GM23248 (cell line): ENCODE measurements around the gene ZNF579. TPM values are rescaled to one million over a fixed set of nuclear protein-coding genes. Genes with fewer than 3 reads are reported as not detected.
A peak's percentile ranks its signal among the peaks of the same experiment; 100 is the strongest.

ENCODE experiments used
- DNase-seq: peaks from one replicate; pipeline ENCODE4 v3.0.0-alpha.2; 2015
- H2AFZ ChIP-seq: fragments of 200-600 bp; sonication (generic); 2 replicates; pipeline ENCODE4 v1.6.1; 2016; ENCODE audit warnings: antibody characterized with exemption
- H3F3A ChIP-seq: fragments of 200-600 bp; sonication (generic); 2 replicates; pipeline ENCODE4 v1.6.1; 2016; ENCODE audit warnings: mild to moderate bottlenecking, antibody characterized with exemption, mixed run types; ENCODE audit not compliant: insufficient read depth
- H3K27ac ChIP-seq: fragments of 200-600 bp; sonication (generic); 2 replicates; pipeline ENCODE4 v1.5.1; 2016; ENCODE audit warnings: mild to moderate bottlenecking
- H3K27me3 ChIP-seq: fragments of 200-600 bp; sonication (generic); replicated peaks from 2 replicates; pipeline ENCODE4 v1.6.1; 2016; ENCODE audit warnings: mild to moderate bottlenecking; ENCODE audit not compliant: insufficient read depth
- H3K36me3 ChIP-seq: fragments of 200-600 bp; sonication (generic); 2 replicates; pipeline ENCODE4 v1.6.1; 2016; ENCODE audit warnings: low read depth, mild to moderate bottlenecking
- H3K4me1 ChIP-seq: fragments of 200-600 bp; sonication (generic); 2 replicates; pipeline ENCODE4 v1.6.1; 2016; ENCODE audit warnings: mild to moderate bottlenecking; ENCODE audit not compliant: insufficient read depth
- H3K4me2 ChIP-seq: fragments of 200-600 bp; sonication (generic); one replicate; pipeline ENCODE4 v1.6.1; 2016; ENCODE audit warnings: mild to moderate bottlenecking; ENCODE audit not compliant: unreplicated experiment
- H3K4me3 ChIP-seq: fragments of 200-600 bp; sonication (generic); 2 replicates; pipeline ENCODE4 v1.5.1; 2016; ENCODE audit warnings: mild to moderate bottlenecking
- H3K79me2 ChIP-seq: fragments of 200-600 bp; sonication (generic); 2 replicates; pipeline ENCODE4 v1.6.1; 2016; ENCODE audit warnings: mild to moderate bottlenecking; ENCODE audit not compliant: insufficient read depth
- H3K9ac ChIP-seq: fragments of 200-600 bp; sonication (generic); 2 replicates; pipeline ENCODE4 v1.6.1; 2016; ENCODE audit warnings: mild to moderate bottlenecking
- H3K9me2 ChIP-seq: fragments of 200-600 bp; sonication (generic); 2 replicates; pipeline ENCODE4 v1.6.1; 2016; ENCODE audit warnings: mixed run types, mild to moderate bottlenecking, moderate library complexity; ENCODE audit not compliant: insufficient read depth
- H3K9me3 ChIP-seq: fragments of 200-600 bp; sonication (generic); one replicate; pipeline ENCODE4 v1.6.1; 2017; ENCODE audit warnings: low read depth
- H4K20me1 ChIP-seq: fragments of 200-600 bp; sonication (generic); 2 replicates; pipeline ENCODE4 v1.6.0; 2016; ENCODE audit not compliant: insufficient read depth
- EZH2 ChIP-seq: fragments of 200-600 bp; sonication (generic); IDR thresholded peaks from 2 replicates; pipeline ENCODE4 v1.6.1; 2018; ENCODE audit warnings: antibody characterized with exemption, mild to moderate bottlenecking; ENCODE audit not compliant: insufficient read depth, poor library complexity, severe bottlenecking
- EZH2phosphoT487 ChIP-seq: fragments of 200-600 bp; sonication (generic); IDR thresholded peaks from 2 replicates; pipeline ENCODE4 v1.6.1; 2018; ENCODE audit warnings: antibody characterized with exemption, moderate library complexity, mild to moderate bottlenecking, low read depth; ENCODE audit not compliant: insufficient read depth
- WGBS, 2 experiments: methylation state at CpG; one replicate each; pipeline ENCODE4 v1.1.6; 2015 to 2017; ENCODE audit warnings: low lambda C conversion rate in 2 of 2, low coverage in 1 of 2; ENCODE audit errors: missing lambda C conversion rate in 2 of 2; 5-methylcytosine and 5-hydroxymethylcytosine counted together
- in situ Hi-C: fragments of 300-500 bp; cut with MboI; formaldehyde crosslinking; loops from 2 replicates; pipeline ENCODE4 v1.15.0; 2020
- polyA plus RNA-seq: library from polyadenylated mRNA; unstranded; fragments of >200 nt; fragmentation: Nextera tagmentation; extraction: Ambion mirVana; gene quantifications from 2 replicates; pipeline ENCODE4 v1.2.1, GENCODE V29; 2016
- total RNA-seq: library from RNA; depleted of rRNA; stranded (reverse); fragments of >200 nt; shearing (Covaris generic); gene quantifications from 2 replicates; pipeline ENCODE4 v1.2.3, GENCODE V29; 2014

The ZNF579 gene
- total and polyA plus RNA-seq, 2 experiments from 2014 or later, result 1.8 to 7.9 TPM

- Histone ChIP-seq H3K9ac (no peak overlapping the region), H3K4me3 (no peak overlapping the region), H3K4me1 (no peaks in the 10 kb centered on the region), H3K36me3 (no peaks in the 10 kb centered on the region), H3K27ac (no peak overlapping the region), H3K79me2 (no peaks in the 10 kb centered on the region), H3K4me2 (no peak overlapping the region), H2AFZ (no peak overlapping the region), H3K9me3 (no peaks in the 10 kb centered on the region), H3K27me3 (no peaks in the 10 kb centered on the region), H3F3A (no peaks in the 10 kb centered on the region), H4K20me1 (no peaks in the 10 kb centered on the region), H3K9me2 (no peaks in the 10 kb centered on the region)
- TF ChIP-seq EZH2phosphoT487, result no peak
- no peak for TF ChIP-seq EZH2
- peak; percentile 45 for DNase-seq
- in situ Hi-C loops, result no loop called here
- 53% methylated on average over 3 to 5 of the region's 5 CpGs for WGBS, 2 experiments
Observed at GRCh38 chr19:55537741-55538111, 42.9 kb downstream of the ZNF579 start.

- Histone ChIP-seq H3K9me3 (no peaks in the 10 kb centered on the region), H3K27me3 (no peaks in the 10 kb centered on the region), H3K27ac (no peak within 1 kb of the TSS), H3K79me2 (no peaks in the 10 kb centered on the region), H2AFZ (no peak within 1 kb of the TSS), H3F3A (no peaks in the 10 kb centered on the region), H4K20me1 (no peaks in the 10 kb centered on the region), H3K4me1 (no peaks in the 10 kb centered on the region), H3K36me3 (no peaks in the 10 kb centered on the region), H3K4me2 (no peak within 1 kb of the TSS), H3K4me3 (no peak within 1 kb of the TSS), H3K9ac (no peak within 1 kb of the TSS), H3K9me2 (no peaks in the 10 kb centered on the region)
- 20 to 24% methylated on average over 9 to 14 of the region's 14 CpGs for WGBS, 2 experiments
- TF ChIP-seq EZH2phosphoT487 (no peak), EZH2 (no peak)
- in situ Hi-C loops, result no loop called here
- DNase-seq, result no peak
Observed at GRCh38 chr19:55536951-55537740, 43.5 kb downstream of the ZNF579 start, which contains the start of gene SBK2. Gene SBK2, minus strand, starts transcription at chr19:55537133. Its CDS starts 839 bp downstream, at chr19:55536294.

DNA sequence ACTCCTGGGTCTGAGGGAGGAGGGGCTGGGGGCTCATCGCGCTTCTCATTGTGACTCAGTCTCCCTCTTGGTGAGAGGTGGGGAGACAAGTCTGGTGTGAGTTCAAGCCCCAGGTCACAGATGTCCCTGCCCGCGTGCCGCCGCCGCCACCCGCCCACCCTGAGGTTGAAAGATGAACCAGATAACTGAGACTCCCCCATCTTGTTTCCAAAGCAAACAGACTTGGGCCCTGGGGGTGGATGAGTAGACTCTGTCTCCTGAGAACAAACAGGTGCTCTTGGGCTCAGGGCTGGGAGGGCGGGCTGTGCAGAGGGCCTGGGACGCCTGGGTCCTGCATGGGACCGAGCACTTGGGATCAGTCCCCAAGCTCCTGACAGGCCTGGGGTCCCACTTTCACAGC is 44.3 kb downstream of the ZNF579 start:
- in situ Hi-C loops, result no loop called here
- Histone ChIP-seq H3K79me2 (no peaks in the 10 kb centered on the region), H3K27ac (no peak overlapping the region), H3K36me3 (no peaks in the 10 kb centered on the region), H3K4me2 (no peak overlapping the region), H3K9ac (no peak overlapping the region), H3K9me2 (no peaks in the 10 kb centered on the region), H3K4me3 (no peak overlapping the region), H3K9me3 (no peaks in the 10 kb centered on the region), H4K20me1 (no peaks in the 10 kb centered on the region), H2AFZ (no peak overlapping the region), H3K27me3 (no peaks in the 10 kb centered on the region), H3F3A (no peaks in the 10 kb centered on the region), H3K4me1 (no peaks in the 10 kb centered on the region)
- 89 to 100% methylated on average over 1 to 11 of the region's 11 CpGs for WGBS, 2 experiments
- no peak for DNase-seq
- TF ChIP-seq EZH2 (no peak), EZH2phosphoT487 (no peak)

- no peak for DNase-seq
- no peak overlapping the region for H3K27ac ChIP-seq
- WGBS, 2 experiments, result 82 to 86% methylated on average over 19 to 22 of the region's 22 CpGs
- no peaks in the 10 kb centered on the region for H3K9me2 ChIP-seq
- no peak overlapping the region for H3K9ac ChIP-seq
- H3K27me3 ChIP-seq, result no peaks in the 10 kb centered on the region
- no peak overlapping the region for H2AFZ ChIP-seq
- in situ Hi-C loops, result no loop called here
- no peaks in the 10 kb centered on the region for H4K20me1 ChIP-seq
- H3K4me1 ChIP-seq, result no peaks in the 10 kb centered on the region
- H3K36me3 ChIP-seq, result no peaks in the 10 kb centered on the region
- TF ChIP-seq EZH2phosphoT487 (no peak), EZH2 (no peak)
- H3K4me3 ChIP-seq, result no peak overlapping the region
- H3K79me2 ChIP-seq, result no peaks in the 10 kb centered on the region
- no peaks in the 10 kb centered on the region for H3F3A ChIP-seq
- no peak overlapping the region for H3K4me2 ChIP-seq
- H3K9me3 ChIP-seq, result no peaks in the 10 kb centered on the region
Observed at GRCh38 chr19:55535965-55536350, 44.7 kb downstream of the ZNF579 start.
